K562 (cell line): ENCODE results near the gene HPDL. TPM values are rescaled to one million over a fixed set of nuclear protein-coding genes. Genes with fewer than 3 reads are reported as not detected.

Experiments used
- BCOR ChIP-seq: fragments of 450-650 bp; IDR thresholded peaks from 2 replicates; pipeline ENCODE4 v1.6.1; 2016
- CHD2 ChIP-seq: IDR thresholded peaks from 2 replicates; pipeline ENCODE4 v1.6.1; 2011; ENCODE audit warnings: low read depth, low read length
- DMBX1 ChIP-seq: fragments of 250-450 bp; sonication (Bioruptor Pico); IDR thresholded peaks from 2 replicates; pipeline ENCODE4 v1.8.0; 2022; ENCODE audit warnings: inconsistent platforms, mild to moderate bottlenecking, moderate library complexity, borderline replicate concordance
- EP300 ChIP-seq: IDR thresholded peaks from 2 replicates; pipeline ENCODE4 v1.6.1; 2012; ENCODE audit warnings: low read length, improper control_type of control experiment
- GATA2 ChIP-seq: sonication (generic); formaldehyde crosslinking; IDR thresholded peaks from 2 replicates; pipeline ENCODE4 v1.4.0; 2020; ENCODE audit warnings: mild to moderate bottlenecking, missing genetic modification reagents
- MIER1 ChIP-seq: fragments of 450-650 bp; IDR thresholded peaks from 2 replicates; pipeline ENCODE4 v1.6.1; 2016; ENCODE audit warnings: antibody characterized with exemption, mild to moderate bottlenecking, low read depth
- RBFOX2 ChIP-seq: fragments of 200-400 bp; formaldehyde crosslinking; IDR thresholded peaks from 2 replicates; pipeline ENCODE4 v1.6.1; 2017; ENCODE audit warnings: low read depth, mild to moderate bottlenecking, low read length, moderate library complexity
- RBM14 ChIP-seq: fragments of 200-400 bp; formaldehyde crosslinking; IDR thresholded peaks from 2 replicates; pipeline ENCODE4 v1.6.1; 2018; ENCODE audit warnings: low read depth, mild to moderate bottlenecking, low read length, moderate library complexity, borderline replicate concordance; ENCODE audit not compliant: insufficient read depth
- RFX7 ChIP-seq: fragments of 250-450 bp; sonication (Bioruptor Pico); IDR thresholded peaks from 2 replicates; pipeline ENCODE4 v1.5.1; 2021; ENCODE audit warnings: mild to moderate bottlenecking
- RHOXF2B ChIP-seq: fragments of 250-450 bp; sonication (Bioruptor Pico); conservative IDR thresholded peaks from 2 replicates; pipeline ENCODE4 v1.5.1; 2021
- TCF7 ChIP-seq: sonication (generic); IDR thresholded peaks from 2 replicates; pipeline ENCODE4 v1.6.1; 2016; ENCODE audit warnings: antibody characterized with exemption, borderline replicate concordance
- TRIM24 ChIP-seq, 2 experiments: fragments of 450-650 bp; IDR thresholded peaks; 2 replicates each; pipeline ENCODE4 v1.6.1; 2016
- ZNF695 ChIP-seq: fragments of 450-650 bp; formaldehyde crosslinking; IDR thresholded peaks from 2 replicates; pipeline ENCODE4 v1.4.0; 2020; ENCODE audit warnings: mild to moderate bottlenecking, moderate library complexity
- ZNF717 ChIP-seq: fragments of 250-450 bp; sonication (Bioruptor Pico); IDR thresholded peaks from 2 replicates; pipeline ENCODE4 v1.5.0; 2021
- ZZZ3 ChIP-seq: fragments of 450-650 bp; IDR thresholded peaks from 2 replicates; pipeline ENCODE4 v1.6.1; 2016; ENCODE audit warnings: antibody characterized with exemption, mild to moderate bottlenecking, moderate library complexity
- polyA plus RNA-seq, 8 experiments: library from polyadenylated mRNA; depleted of rRNA in 4 of 8; stranded (reverse) in 5 of 8; unstranded in 3 of 8; fragments of >200 nt; fragmentation: Nextera tagmentation in 2 of 8; fragmentation: Illumina TruSeq in 1 of 8; extraction: Ambion mirVana in 2 of 8; extraction: Trizol in 1 of 8; gene quantifications; 2 replicates each; pipeline versions ENCODE4 v1.2.1 to v1.2.3, GENCODE V29; 2011 to 2014; ENCODE audit warnings: inconsistent platforms in 1 of 8, missing spikeins in 1 of 8
- total RNA-seq, 7 experiments: library from RNA; depleted of rRNA in 6 of 7; stranded (reverse); fragments of >200 nt in 6 of 7; fragmentation: Illumina TruSeq in 2 of 7; extraction: Trizol in 2 of 7; gene quantifications; 2 replicates each; pipeline versions ENCODE4 v1.2.1 to v1.2.3, GENCODE V29; 2011 to 2021; ENCODE audit warnings: low replicate concordance in 1 of 7
- TF ChIP-seq, protein P1 (sequence below): fragments of 250-450 bp; sonication (Bioruptor Pico); IDR thresholded peaks from 2 replicates; pipeline ENCODE4 v1.4.0; 2020; ENCODE audit warnings: mild to moderate bottlenecking, moderate library complexity, borderline replicate concordance
- TF ChIP-seq, protein P2 (sequence below), 3 experiments: fragments of 200-800 bp in 1 of 3; fragments of 250-450 bp in 1 of 3; fragments of 450-650 bp in 1 of 3; sonication (Bioruptor Pico) in 1 of 3; sonication (Bioruptor generic) in 1 of 3; formaldehyde crosslinking in 1 of 3; IDR thresholded peaks; 2 replicates each; pipeline versions ENCODE4 v1.6.1 to v1.8.0; 2016 to 2022; ENCODE audit warnings: mild to moderate bottlenecking in 2 of 3, missing genetic modification characterization in 2 of 3, missing compliant biosample characterization in 1 of 3, moderate library complexity in 1 of 3
- TF ChIP-seq, protein P3 (sequence below): fragments of 250-450 bp; sonication (Bioruptor Pico); IDR thresholded peaks from 2 replicates; pipeline ENCODE4 v1.8.0; 2021; ENCODE audit warnings: moderate library complexity, mild to moderate bottlenecking, inconsistent platforms
- TF ChIP-seq, protein P4 (sequence below): fragments of 250-450 bp; sonication (Bioruptor Pico); IDR thresholded peaks from 2 replicates; pipeline ENCODE4 v1.5.0; 2021

Gene HPDL
- total and polyA plus RNA-seq, 9 of the 15 experiments (the other 6 are each of a cell fraction or from before 2014, with no cell fraction given) = not detected

DNA sequence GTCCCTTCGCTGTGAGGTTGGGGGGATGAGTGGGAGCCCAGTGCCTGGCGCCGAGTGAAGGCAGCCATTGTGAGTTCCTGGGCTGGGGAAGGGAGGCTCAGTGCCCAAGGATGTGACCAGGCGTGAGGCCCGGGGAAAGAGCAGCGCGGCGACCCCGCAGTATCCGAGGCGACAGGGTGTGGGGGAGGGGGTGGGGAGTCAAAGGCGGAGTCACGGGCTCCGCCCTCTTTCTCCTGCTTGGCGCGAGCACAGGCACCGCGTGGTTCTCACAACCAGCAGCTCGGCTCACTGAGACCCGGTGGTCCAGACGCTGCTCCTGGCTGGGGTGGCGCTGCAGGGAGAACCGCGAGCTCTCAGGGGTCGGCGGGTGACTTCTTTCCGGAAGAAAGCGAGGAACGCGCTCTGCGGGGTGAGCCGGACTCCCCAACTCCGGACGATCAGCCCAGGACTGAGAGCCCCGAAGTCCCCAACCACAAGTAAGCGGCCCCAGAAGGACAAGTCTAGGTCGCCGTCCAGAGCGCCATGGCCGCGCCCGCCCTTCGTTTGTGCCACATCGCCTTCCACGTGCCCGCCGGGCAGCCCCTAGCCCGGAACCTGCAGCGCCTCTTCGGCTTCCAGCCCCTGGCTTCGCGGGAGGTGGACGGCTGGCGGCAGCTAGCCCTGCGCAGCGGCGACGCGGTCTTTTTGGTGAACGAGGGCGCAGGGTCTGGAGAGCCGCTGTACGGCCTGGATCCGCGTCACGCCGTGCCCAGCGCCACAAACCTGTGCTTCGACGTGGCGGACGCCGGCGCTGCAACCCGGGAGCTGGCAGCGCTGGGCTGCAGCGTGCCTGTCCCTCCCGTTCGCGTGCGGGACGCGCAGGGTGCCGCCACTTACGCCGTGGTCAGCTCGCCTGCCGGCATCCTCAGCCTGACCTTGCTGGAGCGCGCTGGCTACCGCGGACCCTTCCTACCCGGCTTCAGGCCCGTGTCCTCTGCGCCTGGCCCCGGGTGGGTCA is at the start of gene HPDL (continued):
- no peak for TF ChIP-seq BCOR
- TF ChIP-seq ZNF717 (CRISPR knock-in tag) = no peak
- TF ChIP-seq GATA2 (CRISPR knock-in tag) = no peak
- peak; percentile 33; the same call in 1 of the 2 replicates for TF ChIP-seq RBFOX2
- TF ChIP-seq, protein P1, sequence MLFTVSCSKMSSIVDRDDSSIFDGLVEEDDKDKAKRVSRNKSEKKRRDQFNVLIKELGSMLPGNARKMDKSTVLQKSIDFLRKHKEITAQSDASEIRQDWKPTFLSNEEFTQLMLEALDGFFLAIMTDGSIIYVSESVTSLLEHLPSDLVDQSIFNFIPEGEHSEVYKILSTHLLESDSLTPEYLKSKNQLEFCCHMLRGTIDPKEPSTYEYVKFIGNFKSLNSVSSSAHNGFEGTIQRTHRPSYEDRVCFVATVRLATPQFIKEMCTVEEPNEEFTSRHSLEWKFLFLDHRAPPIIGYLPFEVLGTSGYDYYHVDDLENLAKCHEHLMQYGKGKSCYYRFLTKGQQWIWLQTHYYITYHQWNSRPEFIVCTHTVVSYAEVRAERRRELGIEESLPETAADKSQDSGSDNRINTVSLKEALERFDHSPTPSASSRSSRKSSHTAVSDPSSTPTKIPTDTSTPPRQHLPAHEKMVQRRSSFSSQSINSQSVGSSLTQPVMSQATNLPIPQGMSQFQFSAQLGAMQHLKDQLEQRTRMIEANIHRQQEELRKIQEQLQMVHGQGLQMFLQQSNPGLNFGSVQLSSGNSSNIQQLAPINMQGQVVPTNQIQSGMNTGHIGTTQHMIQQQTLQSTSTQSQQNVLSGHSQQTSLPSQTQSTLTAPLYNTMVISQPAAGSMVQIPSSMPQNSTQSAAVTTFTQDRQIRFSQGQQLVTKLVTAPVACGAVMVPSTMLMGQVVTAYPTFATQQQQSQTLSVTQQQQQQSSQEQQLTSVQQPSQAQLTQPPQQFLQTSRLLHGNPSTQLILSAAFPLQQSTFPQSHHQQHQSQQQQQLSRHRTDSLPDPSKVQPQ (CRISPR knock-in tag) = no peak
- TF ChIP-seq, protein P2, sequence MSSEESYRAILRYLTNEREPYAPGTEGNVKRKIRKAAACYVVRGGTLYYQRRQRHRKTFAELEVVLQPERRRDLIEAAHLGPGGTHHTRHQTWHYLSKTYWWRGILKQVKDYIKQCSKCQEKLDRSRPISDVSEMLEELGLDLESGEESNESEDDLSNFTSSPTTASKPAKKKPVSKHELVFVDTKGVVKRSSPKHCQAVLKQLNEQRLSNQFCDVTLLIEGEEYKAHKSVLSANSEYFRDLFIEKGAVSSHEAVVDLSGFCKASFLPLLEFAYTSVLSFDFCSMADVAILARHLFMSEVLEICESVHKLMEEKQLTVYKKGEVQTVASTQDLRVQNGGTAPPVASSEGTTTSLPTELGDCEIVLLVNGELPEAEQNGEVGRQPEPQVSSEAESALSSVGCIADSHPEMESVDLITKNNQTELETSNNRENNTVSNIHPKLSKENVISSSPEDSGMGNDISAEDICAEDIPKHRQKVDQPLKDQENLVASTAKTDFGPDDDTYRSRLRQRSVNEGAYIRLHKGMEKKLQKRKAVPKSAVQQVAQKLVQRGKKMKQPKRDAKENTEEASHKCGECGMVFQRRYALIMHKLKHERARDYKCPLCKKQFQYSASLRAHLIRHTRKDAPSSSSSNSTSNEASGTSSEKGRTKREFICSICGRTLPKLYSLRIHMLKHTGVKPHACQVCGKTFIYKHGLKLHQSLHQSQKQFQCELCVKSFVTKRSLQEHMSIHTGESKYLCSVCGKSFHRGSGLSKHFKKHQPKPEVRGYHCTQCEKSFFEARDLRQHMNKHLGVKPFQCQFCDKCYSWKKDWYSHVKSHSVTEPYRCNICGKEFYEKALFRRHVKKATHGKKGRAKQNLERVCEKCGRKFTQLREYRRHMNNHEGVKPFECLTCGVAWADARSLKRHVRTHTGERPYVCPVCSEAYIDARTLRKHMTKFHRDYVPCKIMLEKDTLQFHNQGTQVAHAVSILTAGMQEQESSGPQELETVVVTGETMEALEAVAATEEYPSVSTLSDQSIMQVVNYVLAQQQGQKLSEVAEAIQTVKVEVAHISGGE (CRISPR knock-in tag; IDR thresholded peaks at IDR 0.05) = no peak
- no peak for TF ChIP-seq RHOXF2B (CRISPR knock-in tag)
- no peak for TF ChIP-seq DMBX1 (CRISPR knock-in tag)
- no peak for TF ChIP-seq TCF7
- no peak for TF ChIP-seq EP300
- TF ChIP-seq RBM14 = 0 out of 2 replicates have a peak, but pooled peaks have one; percentile 38
- no peak for TF ChIP-seq TRIM24 (IDR thresholded peaks at IDR 0.05)
- TF ChIP-seq ZNF695 (CRISPR knock-in tag) = no peak
- TF ChIP-seq, protein P3, sequence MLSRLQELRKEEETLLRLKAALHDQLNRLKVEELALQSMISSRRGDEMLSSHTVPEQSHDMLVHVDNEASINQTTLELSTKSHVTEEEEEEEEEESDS (CRISPR knock-in tag) = no peak
- TF ChIP-seq, protein P4, sequence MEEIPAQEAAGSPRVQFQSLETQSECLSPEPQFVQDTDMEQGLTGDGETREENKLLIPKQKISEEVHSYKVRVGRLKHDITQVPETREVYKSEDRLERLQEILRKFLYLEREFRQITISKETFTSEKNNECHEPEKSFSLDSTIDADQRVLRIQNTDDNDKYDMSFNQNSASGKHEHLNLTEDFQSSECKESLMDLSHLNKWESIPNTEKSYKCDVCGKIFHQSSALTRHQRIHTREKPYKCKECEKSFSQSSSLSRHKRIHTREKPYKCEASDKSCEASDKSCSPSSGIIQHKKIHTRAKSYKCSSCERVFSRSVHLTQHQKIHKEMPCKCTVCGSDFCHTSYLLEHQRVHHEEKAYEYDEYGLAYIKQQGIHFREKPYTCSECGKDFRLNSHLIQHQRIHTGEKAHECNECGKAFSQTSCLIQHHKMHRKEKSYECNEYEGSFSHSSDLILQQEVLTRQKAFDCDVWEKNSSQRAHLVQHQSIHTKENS (CRISPR knock-in tag) = no peak
- no peak for TF ChIP-seq CHD2
- TF ChIP-seq MIER1 = no peak
- TF ChIP-seq ZZZ3 = no peak
- no peak for TF ChIP-seq RFX7 (CRISPR knock-in tag)
